Mesendoderm (in vitro differentiated cells): ENCODE results near the gene ZFP62.

Experiments
- DNase-seq: peaks from one replicate; pipeline ENCODE4 v3.0.0; 2013
- H2AK5ac ChIP-seq: 2 replicates; pipeline ENCODE4 v1.6.1; 2013; ENCODE audit warnings: low read length, inconsistent platforms
- H2BK120ac ChIP-seq: 2 replicates; pipeline ENCODE4 v1.6.1; 2013; ENCODE audit warnings: low read depth, mild to moderate bottlenecking, low read length, moderate library complexity, mixed read lengths
- H2BK15ac ChIP-seq: replicated peaks from 2 replicates; pipeline ENCODE4 v1.6.1; 2013; ENCODE audit warnings: low read depth, mild to moderate bottlenecking, moderate library complexity
- H2BK5ac ChIP-seq: 2 replicates; pipeline ENCODE4 v1.6.1; 2013; ENCODE audit warnings: low read length, inconsistent platforms
- H3K18ac ChIP-seq: 2 replicates; pipeline ENCODE4 v1.6.1; 2013; ENCODE audit warnings: mild to moderate bottlenecking, low read length, mixed read lengths
- H3K23ac ChIP-seq: one replicate; pipeline ENCODE4 v1.6.1; 2013; ENCODE audit warnings: low read length
- H3K27ac ChIP-seq: 2 replicates; pipeline ENCODE4 v1.5.1; 2013; ENCODE audit warnings: low read depth, mild to moderate bottlenecking, inconsistent platforms, low read length, moderate library complexity
- H3K27me3 ChIP-seq: 2 replicates; pipeline ENCODE4 v1.6.1; 2013; ENCODE audit warnings: low read length, control low read depth, mild to moderate bottlenecking, inconsistent platforms; ENCODE audit not compliant: insufficient read depth, poor library complexity
- H3K36me3 ChIP-seq: 2 replicates; pipeline ENCODE4 v1.6.1; 2013; ENCODE audit warnings: low read length, inconsistent platforms; ENCODE audit not compliant: control insufficient read depth, insufficient read depth
- H3K4ac ChIP-seq: one replicate; pipeline ENCODE4 v1.6.1; 2013; ENCODE audit warnings: low read depth, mild to moderate bottlenecking, low read length, moderate library complexity
- H3K4me1 ChIP-seq: 2 replicates; pipeline ENCODE4 v1.6.1; 2013; ENCODE audit warnings: low read depth, low read length, inconsistent platforms; ENCODE audit not compliant: control insufficient read depth
- H3K4me2 ChIP-seq: 2 replicates; pipeline ENCODE4 v1.6.1; 2013; ENCODE audit warnings: low read length
- H3K4me3 ChIP-seq: 2 replicates; pipeline ENCODE4 v1.5.1; 2013; ENCODE audit warnings: mild to moderate bottlenecking, low read length
- H3K56ac ChIP-seq: one replicate; pipeline ENCODE4 v1.6.1; 2013; ENCODE audit warnings: low read length
- H3K79me1 ChIP-seq: 2 replicates; pipeline ENCODE4 v1.6.1; 2013; ENCODE audit warnings: low read length, inconsistent platforms
- H3K79me2 ChIP-seq: 2 replicates; pipeline ENCODE4 v1.6.1; 2013; ENCODE audit warnings: mild to moderate bottlenecking, low read length; ENCODE audit not compliant: control insufficient read depth, insufficient read depth
- H3K9ac ChIP-seq: 2 replicates; pipeline ENCODE4 v1.6.1; 2013; ENCODE audit warnings: low read length, inconsistent platforms
- H4K5ac ChIP-seq: one replicate; pipeline ENCODE4 v1.6.1; 2013; ENCODE audit warnings: low read length
- H4K8ac ChIP-seq: one replicate; pipeline ENCODE4 v1.6.1; 2013; ENCODE audit warnings: low read depth, mild to moderate bottlenecking, control low read depth, low read length, moderate library complexity
- WGBS: extraction: QIAGEN DNeasy Blood & Tissue Kit; methylation state at CpG from one replicate; pipeline ENCODE4 v1.1.7; 2013; ENCODE audit warnings: low lambda C conversion rate, missing lambda C conversion rate; ENCODE audit not compliant: insufficient coverage; ENCODE audit errors: extremely low coverage; 5-methylcytosine and 5-hydroxymethylcytosine counted together

The ZFP62 gene

DNA sequence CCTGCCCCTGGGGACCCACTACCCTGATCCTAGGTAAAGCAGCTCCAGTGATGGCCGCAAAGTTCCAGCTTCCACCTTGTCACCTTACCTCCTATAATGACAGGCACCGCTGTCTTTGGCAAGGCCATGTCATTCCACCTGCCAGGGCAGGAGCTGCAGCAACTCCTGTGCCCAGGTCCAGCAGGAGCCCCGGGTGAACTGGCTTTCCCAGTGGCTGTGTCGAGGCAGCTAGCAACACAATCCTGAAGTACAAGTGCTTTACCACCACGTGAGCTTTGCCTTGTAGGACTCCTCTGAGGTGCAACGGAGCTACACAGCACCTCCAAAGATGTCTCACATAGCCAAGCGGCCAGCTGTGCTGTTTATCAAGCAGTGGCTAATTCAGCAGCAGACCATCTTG, 37.7 kb downstream of the ZFP62 start:
- Histone ChIP-seq H3K4ac (no peak overlapping the region), H3K4me1 (no peaks in the 10 kb centered on the region), H3K27me3 (no peaks in the 10 kb centered on the region), H3K4me3 (no peak overlapping the region), H4K5ac (no peak overlapping the region), H3K79me1 (no peaks in the 10 kb centered on the region), H2AK5ac (no peak overlapping the region), H2BK5ac (no peak overlapping the region), H4K8ac (no peak overlapping the region), H3K36me3 (no peaks in the 10 kb centered on the region), H2BK120ac (no peak overlapping the region), H3K23ac (no peak overlapping the region), H3K4me2 (no peak overlapping the region), H3K18ac (no peak overlapping the region), H3K56ac (no peak overlapping the region), H2BK15ac (no peak overlapping the region), H3K79me2 (no peaks in the 10 kb centered on the region), H3K9ac (no peak overlapping the region), H3K27ac (no peak overlapping the region)
- no peak for DNase-seq
- WGBS: no CpG with 5 or more reads among the region's 7 CpGs

DNA sequence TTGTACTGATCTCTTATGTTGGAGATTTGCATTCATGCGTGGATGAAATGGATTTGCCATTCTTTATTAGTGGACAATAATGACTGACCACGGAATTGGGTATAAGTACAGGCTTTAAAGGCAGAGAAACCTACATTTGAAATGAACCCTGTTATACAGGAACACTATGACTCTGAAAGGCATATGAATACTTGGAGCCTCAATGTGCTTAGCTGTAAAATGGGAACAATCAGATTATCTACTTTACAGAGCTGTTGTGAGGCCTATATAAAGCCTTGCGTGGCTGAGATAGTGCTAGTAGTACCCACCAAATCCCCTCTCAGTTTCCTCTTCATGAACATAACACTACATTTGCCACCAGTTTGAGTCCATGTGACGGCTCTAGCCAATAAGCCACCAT, 39.5 kb downstream of the ZFP62 start:
- no peak overlapping the region for H3K4me2 ChIP-seq
- no peak overlapping the region for H3K18ac ChIP-seq
- H2BK120ac ChIP-seq: no peak overlapping the region
- no peak overlapping the region for H3K23ac ChIP-seq
- no peak overlapping the region for H3K27ac ChIP-seq
- H3K4me1 ChIP-seq: no peaks in the 10 kb centered on the region
- H3K4ac ChIP-seq: no peak overlapping the region
- no peak overlapping the region for H2AK5ac ChIP-seq
- no peaks in the 10 kb centered on the region for H3K27me3 ChIP-seq
- H3K79me2 ChIP-seq: no peaks in the 10 kb centered on the region
- no CpG with 5 or more reads among the region's 4 CpGs for WGBS
- no peak overlapping the region for H3K9ac ChIP-seq
- DNase-seq: no peak
- H3K56ac ChIP-seq: no peak overlapping the region
- no peaks in the 10 kb centered on the region for H3K36me3 ChIP-seq
- no peaks in the 10 kb centered on the region for H3K79me1 ChIP-seq
- no peak overlapping the region for H2BK5ac ChIP-seq
- no peak overlapping the region for H3K4me3 ChIP-seq
- no peak overlapping the region for H2BK15ac ChIP-seq
- no peak overlapping the region for H4K8ac ChIP-seq
- H4K5ac ChIP-seq: no peak overlapping the region

DNA sequence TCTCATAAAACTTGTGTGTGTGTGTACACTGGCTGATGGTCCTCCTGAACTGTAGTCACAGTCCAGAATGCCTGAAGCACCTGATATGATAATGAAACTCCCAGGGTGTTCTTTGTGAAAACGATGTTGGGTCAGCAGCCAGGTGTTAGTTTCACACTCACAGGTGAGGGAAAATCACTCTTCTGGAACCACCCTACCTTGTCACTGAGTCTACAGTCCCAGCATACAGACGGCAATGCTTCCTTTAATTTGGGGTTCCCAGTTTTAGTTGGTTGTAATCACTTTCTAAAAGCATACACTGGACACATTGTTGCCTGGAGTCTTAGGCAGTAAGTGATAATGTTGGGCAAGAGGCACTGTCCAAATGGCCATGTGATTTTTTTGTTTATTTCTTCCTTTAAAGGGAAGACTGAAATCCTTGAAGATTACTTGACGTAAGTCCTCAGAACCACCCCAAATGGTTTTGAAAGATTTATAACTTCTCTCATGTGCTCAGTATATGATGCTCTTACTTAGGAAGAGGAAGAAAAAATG, 40.2 kb downstream of the ZFP62 start:
- Histone ChIP-seq H2AK5ac (no peak overlapping the region), H3K27ac (no peak overlapping the region), H3K4ac (no peak overlapping the region), H3K9ac (no peak overlapping the region), H3K79me2 (no peaks in the 10 kb centered on the region), H3K27me3 (no peaks in the 10 kb centered on the region), H3K4me2 (no peak overlapping the region), H3K36me3 (no peaks in the 10 kb centered on the region), H4K5ac (no peak overlapping the region), H3K4me1 (no peaks in the 10 kb centered on the region), H3K79me1 (no peaks in the 10 kb centered on the region), H3K4me3 (no peak overlapping the region), H3K23ac (no peak overlapping the region), H3K56ac (no peak overlapping the region), H3K18ac (no peak overlapping the region), H2BK5ac (no peak overlapping the region), H2BK15ac (no peak overlapping the region), H2BK120ac (no peak overlapping the region), H4K8ac (no peak overlapping the region)
- WGBS: no CpG with 5 or more reads among the region's 3 CpGs
- no peak for DNase-seq

DNA sequence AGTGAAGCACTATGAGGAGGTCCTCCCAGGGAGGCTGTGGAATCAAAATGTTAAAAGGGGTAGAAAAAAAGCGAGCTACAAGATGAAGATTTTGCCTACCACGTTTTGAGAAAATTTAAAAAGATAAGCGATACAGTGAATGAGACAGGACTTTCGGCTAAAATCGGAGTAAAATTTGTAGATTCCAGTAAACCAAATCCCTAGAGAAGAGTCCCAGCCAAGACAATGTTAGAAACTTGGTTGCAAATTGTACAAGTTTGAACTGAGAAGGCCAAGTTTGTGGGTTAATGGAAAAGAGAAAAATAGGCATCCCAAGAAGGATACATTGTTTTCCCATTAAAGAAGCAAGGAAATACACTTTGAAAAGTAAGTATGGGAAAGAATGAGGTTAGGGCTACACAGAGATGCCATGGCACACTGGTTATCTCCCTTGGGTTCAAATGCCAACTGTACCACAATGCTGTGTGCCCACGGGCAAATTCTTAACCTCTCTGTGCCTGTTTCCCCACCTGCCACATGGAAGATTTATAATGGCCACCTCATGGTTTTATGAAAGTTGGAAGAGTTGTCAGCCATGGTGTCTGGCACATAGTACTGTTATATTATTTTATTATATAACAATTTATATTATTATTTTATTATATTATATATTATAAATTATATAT, 42.3 kb downstream of the ZFP62 start:
- Histone ChIP-seq H3K9ac (no peak overlapping the region), H4K8ac (no peak overlapping the region), H3K18ac (no peak overlapping the region), H2AK5ac (no peak overlapping the region), H2BK5ac (no peak overlapping the region), H3K79me1 (no peaks in the 10 kb centered on the region), H2BK15ac (no peak overlapping the region), H3K23ac (no peak overlapping the region), H3K4me1 (no peaks in the 10 kb centered on the region), H4K5ac (no peak overlapping the region), H3K4me3 (no peak overlapping the region), H3K36me3 (no peaks in the 10 kb centered on the region), H3K4ac (no peak overlapping the region), H3K79me2 (no peaks in the 10 kb centered on the region), H2BK120ac (no peak overlapping the region), H3K27ac (no peak overlapping the region), H3K56ac (no peak overlapping the region), H3K4me2 (no peak overlapping the region), H3K27me3 (no peaks in the 10 kb centered on the region)
- no CpG with 5 or more reads among the region's 6 CpGs for WGBS
- DNase-seq: no peak

DNA sequence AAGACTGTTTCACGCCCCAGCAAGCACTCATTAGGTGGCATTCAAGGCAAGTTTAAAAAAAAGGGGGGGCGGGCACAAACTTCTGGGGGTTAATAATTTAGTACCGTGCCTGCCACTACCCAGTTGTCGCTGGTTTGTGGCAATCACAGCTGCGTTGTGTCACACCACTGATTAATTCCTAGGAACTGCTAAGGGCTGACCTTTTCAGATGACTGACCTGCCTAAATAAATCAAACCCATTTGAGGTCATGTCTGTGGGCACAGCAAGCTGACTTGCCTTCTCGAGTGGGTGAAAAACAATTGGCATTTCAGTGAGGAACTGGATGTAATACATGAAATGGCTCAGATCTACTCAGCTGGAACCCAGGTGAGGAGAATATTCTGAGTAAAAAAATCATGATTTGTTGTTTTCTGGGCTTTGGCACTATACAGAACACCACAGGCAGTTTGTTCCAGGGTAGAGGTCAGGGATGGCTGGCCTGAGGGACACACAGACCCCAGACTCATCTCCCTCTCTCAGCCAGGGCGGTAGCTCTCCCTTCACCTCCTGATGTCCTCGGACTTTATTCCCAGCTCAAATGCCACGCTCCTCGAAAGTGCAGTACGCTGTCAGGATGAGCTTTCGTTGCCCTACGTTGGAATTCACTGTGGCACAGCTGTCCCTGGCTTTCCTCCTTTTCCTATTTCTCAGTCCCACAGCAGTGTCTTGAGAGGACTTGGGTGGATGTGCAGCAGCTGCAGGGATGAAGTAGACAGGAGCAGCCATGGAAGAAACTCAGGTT, 43.0 kb downstream of the ZFP62 start:
- no peaks in the 10 kb centered on the region for H3K4me1 ChIP-seq
- no peak overlapping the region for H3K4me2 ChIP-seq
- no peak overlapping the region for H2BK15ac ChIP-seq
- no peaks in the 10 kb centered on the region for H3K79me2 ChIP-seq
- H3K23ac ChIP-seq: no peak overlapping the region
- no peak overlapping the region for H3K4ac ChIP-seq
- H3K9ac ChIP-seq: no peak overlapping the region
- no peak overlapping the region for H4K8ac ChIP-seq
- no peaks in the 10 kb centered on the region for H3K36me3 ChIP-seq
- no peak overlapping the region for H3K4me3 ChIP-seq
- H2AK5ac ChIP-seq: no peak overlapping the region
- H3K18ac ChIP-seq: no peak overlapping the region
- no peaks in the 10 kb centered on the region for H3K79me1 ChIP-seq
- no peak overlapping the region for H2BK120ac ChIP-seq
- DNase-seq: no peak
- H3K27ac ChIP-seq: no peak overlapping the region
- no peak overlapping the region for H4K5ac ChIP-seq
- H2BK5ac ChIP-seq: no peak overlapping the region
- WGBS: no CpG with 5 or more reads among the region's 13 CpGs
- H3K27me3 ChIP-seq: no peaks in the 10 kb centered on the region
- peak overlapping the region; percentile 64 for H3K56ac ChIP-seq
